ENCODE data around the gene CYP2A13.

- TF ChIP-seq CTCF (conservative IDR thresholded peaks at IDR 0.05): no peak
- TF ChIP-seq ZFX (IDR thresholded peaks at IDR 0.05): no peak
Observed at GRCh38 chr19:41098762-41099161, 10.5 kb downstream of the CYP2A13 start.
